Kidney epithelial cell (primary cell): ENCODE data around the gene BRME1. TPM values are rescaled to one million over a fixed set of nuclear protein-coding genes. Genes with fewer than 3 reads are reported as not detected.
A peak's percentile ranks its signal among the peaks of the same experiment; 100 is the strongest.

ENCODE experiments used
- DNase-seq: peaks from one replicate; pipeline ENCODE4 v3.0.0-alpha.2; 2010; ENCODE audit warnings: low read depth
- H3K27me3 ChIP-seq: 2 replicates; pipeline ENCODE4 v1.6.0; 2011; ENCODE audit warnings: low read length; ENCODE audit not compliant: control insufficient read depth, insufficient read depth
- H3K36me3 ChIP-seq: 2 replicates; pipeline ENCODE4 v1.5.1; 2011; ENCODE audit warnings: low read length; ENCODE audit not compliant: control insufficient read depth, insufficient read depth
- H3K4me3 ChIP-seq: 2 replicates; pipeline ENCODE4 v1.5.1; 2011; ENCODE audit warnings: low read depth, mild to moderate bottlenecking, control low read depth, low read length
- total RNA-seq: library from RNA; depleted of rRNA; stranded (reverse); fragments of >200 nt; gene quantifications from 2 replicates; pipeline ENCODE4 v1.2.3, GENCODE V29; 2015
- TF ChIP-seq, protein P1 (sequence below): IDR thresholded peaks from 2 replicates; pipeline ENCODE4 v1.5.1; 2011; ENCODE audit warnings: mild to moderate bottlenecking, moderate library complexity, low read length, control low read depth, inconsistent platforms; ENCODE audit not compliant: insufficient read depth, poor library complexity, severe bottlenecking

Gene BRME1
- total RNA-seq, 1 donor from 2014 or later, result 2.5 TPM

DNA sequence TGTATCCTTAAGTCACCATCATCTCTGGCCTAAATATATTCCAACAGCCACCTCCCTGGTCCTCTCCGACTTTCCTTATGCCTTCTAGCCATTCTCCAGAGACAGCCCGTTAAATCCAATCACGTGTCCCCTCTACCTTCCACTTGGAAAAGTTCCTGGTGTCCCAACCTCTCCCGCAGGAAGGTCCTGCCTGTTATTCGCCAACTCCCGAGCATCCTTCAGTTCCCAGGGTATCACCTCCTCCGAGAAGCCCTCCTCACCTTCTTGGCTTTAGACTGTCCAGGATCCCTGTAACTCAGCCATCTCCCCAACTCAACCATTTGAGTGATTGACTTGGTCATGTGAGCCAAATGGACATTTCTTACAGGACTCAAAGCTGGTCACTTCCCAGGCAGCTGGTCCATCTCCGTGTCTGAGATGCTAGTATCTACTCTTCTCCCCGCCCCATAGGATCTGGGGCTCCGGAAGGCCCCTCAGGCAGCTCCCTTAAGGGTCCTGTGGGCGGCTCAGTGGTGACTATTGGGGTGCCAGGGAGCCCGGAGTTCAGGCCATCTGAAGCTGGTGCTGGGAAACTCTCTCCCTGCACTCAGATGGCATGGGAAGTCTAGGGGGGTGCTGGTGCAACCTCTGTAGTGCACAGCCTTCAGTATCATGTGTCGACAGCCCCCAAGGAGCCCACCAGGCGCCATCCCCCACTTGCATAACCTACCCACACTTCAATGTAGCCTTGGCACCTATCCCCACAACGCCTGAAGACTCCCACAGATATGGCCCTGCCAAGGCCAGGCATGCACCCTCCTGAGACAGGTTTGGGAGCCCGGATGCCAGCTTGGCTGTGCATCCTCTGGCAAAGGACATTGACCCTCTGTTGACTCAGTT, 56.9 kb downstream of the BRME1 start:
- Histone ChIP-seq H3K27me3 (no peaks in the 10 kb centered on the region), H3K4me3 (no peak overlapping the region), H3K36me3 (no peaks in the 10 kb centered on the region)
- DNase-seq, result no peak
- TF ChIP-seq, protein P1, sequence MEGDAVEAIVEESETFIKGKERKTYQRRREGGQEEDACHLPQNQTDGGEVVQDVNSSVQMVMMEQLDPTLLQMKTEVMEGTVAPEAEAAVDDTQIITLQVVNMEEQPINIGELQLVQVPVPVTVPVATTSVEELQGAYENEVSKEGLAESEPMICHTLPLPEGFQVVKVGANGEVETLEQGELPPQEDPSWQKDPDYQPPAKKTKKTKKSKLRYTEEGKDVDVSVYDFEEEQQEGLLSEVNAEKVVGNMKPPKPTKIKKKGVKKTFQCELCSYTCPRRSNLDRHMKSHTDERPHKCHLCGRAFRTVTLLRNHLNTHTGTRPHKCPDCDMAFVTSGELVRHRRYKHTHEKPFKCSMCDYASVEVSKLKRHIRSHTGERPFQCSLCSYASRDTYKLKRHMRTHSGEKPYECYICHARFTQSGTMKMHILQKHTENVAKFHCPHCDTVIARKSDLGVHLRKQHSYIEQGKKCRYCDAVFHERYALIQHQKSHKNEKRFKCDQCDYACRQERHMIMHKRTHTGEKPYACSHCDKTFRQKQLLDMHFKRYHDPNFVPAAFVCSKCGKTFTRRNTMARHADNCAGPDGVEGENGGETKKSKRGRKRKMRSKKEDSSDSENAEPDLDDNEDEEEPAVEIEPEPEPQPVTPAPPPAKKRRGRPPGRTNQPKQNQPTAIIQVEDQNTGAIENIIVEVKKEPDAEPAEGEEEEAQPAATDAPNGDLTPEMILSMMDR, result no peak

DNA sequence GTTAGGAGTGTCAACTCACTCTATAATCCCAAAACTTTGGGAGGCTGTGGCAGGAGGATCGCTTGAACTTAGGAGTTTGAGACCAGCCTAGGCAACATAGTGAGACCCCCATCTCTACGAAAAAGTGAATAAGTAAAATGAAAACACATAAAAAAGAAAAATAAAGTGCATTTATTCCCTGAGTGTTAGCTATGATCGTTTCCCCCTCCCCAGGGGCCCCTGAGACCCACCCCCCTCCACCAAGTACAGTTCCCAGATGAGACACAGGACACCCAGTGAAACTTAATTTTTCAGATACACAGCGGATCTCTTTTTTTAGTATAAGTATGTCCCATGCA, 57.6 kb downstream of the BRME1 start:
- no peak overlapping the region for H3K4me3 ChIP-seq

DNA sequence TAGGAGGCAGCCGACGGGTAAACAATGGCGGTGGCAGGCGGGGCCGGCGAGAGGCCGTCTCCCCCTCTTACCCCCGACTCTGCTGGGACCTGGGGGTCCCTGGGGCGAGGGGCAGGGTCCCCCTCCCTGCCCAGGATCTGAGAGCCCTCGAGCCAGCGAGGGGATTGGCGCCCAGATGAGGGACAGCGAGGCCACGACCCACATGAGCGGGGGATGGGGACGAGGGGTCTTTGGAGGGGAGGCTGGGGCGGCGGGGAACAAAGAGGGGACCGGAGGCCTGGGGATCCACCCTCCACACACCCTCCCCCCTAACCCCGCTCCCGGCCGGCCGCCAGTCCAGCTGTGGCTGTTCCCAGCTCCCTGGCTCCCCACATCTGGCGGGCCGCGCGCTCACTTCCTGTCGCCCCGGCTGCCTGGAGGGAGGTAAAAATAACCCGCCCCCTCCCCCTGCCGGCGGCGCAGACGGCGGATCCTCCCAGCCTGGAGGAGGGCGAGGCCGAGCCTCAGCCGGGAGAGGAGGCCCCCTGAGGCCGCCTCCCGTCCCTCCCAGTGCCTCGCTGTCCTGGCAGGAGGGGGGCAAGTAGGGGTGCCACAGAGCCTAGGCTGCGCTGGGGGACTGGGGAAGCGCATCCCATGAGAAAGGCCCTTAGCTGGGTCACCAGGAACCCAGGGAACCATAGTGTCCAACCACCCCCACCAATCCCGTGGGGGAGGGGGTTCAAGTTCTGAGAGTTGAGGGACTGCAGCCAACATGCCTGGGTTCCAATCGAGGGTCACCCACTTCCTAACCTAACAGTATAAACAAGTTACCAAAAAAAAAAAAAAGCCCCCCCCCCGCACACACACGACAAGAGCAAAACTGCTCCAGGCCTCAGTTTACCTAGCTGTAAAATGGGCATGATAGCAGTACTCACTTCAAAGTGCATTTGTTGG, 58.2 kb downstream of the BRME1 start:
- peak overlapping the region; percentile 50 for H3K4me3 ChIP-seq
- no peak for DNase-seq
- TF ChIP-seq, protein P1, result peak; percentile 5
- no peaks in the 10 kb centered on the region for H3K27me3 ChIP-seq
- H3K36me3 ChIP-seq, result no peaks in the 10 kb centered on the region

More for the DNA sequence above, 57.6 kb downstream of the BRME1 start:
- TF ChIP-seq, protein P1, result no peak
- no peaks in the 10 kb centered on the region for H3K27me3 ChIP-seq
- no peak for DNase-seq
- H3K36me3 ChIP-seq, result no peaks in the 10 kb centered on the region

DNA sequence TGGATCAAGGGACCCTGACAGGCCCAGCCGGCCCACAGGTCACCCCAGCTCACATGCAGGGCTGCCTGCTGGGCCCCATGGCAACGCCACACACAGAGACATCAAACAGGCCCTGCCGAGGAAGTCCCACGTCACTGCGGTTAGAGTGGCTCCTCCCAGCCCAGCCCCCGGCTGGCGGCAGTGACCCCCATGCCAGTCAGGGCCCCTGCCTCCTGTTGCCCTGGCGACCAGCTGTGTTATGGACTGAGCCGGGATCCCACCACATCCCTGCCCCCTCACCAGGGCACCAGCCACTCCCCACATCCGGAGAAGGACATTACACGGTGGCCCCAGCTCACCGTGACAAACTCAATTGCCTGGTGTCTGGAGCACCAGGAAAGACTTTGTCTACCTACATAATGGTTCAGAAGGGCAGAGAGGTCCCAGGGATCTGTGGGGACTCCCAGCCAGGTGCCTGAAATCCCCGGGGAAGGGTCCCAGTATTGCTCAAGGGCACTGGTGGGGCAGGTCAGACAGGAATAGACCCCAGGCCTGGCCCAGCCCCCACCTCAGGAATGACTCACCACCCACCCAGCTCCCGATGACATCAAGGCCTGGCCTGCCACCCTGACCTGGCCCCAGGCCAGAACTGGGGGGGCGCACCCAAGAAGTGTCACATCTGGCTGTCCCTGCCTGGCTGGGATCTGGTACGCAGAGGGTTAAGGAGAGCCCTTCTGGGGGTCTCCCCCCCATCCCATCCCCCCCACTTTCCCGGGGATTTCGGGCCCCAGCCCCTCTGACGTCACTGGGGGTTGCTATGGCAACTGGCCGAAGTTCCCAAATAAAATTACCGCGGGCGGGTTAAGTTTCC, 59.1 kb downstream of the BRME1 start:
- Histone ChIP-seq H3K4me3 (peak overlapping the region; percentile 50), H3K36me3 (no peaks in the 10 kb centered on the region), H3K27me3 (no peaks in the 10 kb centered on the region)
- TF ChIP-seq, protein P1, result no peak
- peak; percentile 93 for DNase-seq

DNA sequence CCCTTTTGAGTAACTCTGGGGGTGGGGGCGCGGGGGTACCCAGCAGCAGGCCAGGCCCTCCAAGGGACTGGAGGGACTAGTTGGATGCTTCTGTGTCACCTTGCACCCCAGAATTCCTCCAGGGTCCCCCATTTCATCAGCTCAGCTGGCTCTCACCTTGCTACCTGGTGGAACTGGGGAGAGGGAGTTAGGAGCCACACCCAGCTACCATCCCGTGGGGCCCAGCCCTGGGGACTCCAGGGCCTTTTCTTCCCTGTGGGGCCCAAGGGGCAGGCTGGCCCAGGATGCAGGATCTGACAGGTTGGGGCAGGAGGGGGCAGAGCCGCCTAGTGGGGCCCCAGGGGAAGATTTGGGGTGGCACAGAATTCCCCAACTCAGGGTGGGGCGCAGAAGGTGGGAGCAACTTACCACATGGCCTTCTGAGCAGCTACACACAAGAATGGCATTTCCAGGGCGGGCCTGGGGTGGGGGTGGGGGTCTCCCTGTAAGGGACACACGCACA, 61.7 kb downstream of the BRME1 start:
- Histone ChIP-seq H3K27me3 (no peaks in the 10 kb centered on the region), H3K4me3 (no peak overlapping the region), H3K36me3 (no peaks in the 10 kb centered on the region)
- no peak for DNase-seq
- TF ChIP-seq, protein P1, result no peak
